Endothelial cell of umbilical vein (primary cell): ENCODE data around the gene SLC39A11. TPM values are rescaled to one million over a fixed set of nuclear protein-coding genes. Genes with fewer than 3 reads are reported as not detected.

ENCODE experiments used
- BruUV-seq: library from RNA; stranded (reverse); fragments of 400-500 nt; replicated peaks from 2 replicates; lab custom pipeline; 2021; lab: Mats Ljungman, UMichigan
- CTCF ChIA-PET: fragments of 300-600, 350-600 bp; sonication (Branson Sonifier 250); formaldehyde crosslinking; loops from one replicate; lab custom pipeline; 2021; ENCODE audit warnings: antibody characterized with exemption, inconsistent platforms; lab: Charles Lee
- POLR2A ChIA-PET: fragments of 300-600, 350-600 bp; sonication (Branson Sonifier 250); formaldehyde crosslinking; loops from one replicate; lab custom pipeline; 2021; ENCODE audit warnings: antibody characterized with exemption, inconsistent platforms; lab: Charles Lee
- DNase-seq: peaks from one replicate; pipeline ENCODE4 v3.0.0-alpha.2; 2011; ENCODE audit warnings: low read depth, low spot score
- FAIRE-seq: peaks from 2 replicates; lab custom pipeline; 2011; peaks lifted over from hg19 to GRCh38; lab: Jason Lieb, UNC
- H2AFZ ChIP-seq: 2 replicates; pipeline ENCODE4 v1.6.0; 2012; ENCODE audit warnings: low read depth, low read length, control low read depth, inconsistent platforms
- H3K27ac ChIP-seq: 2 replicates; pipeline ENCODE4 v1.5.1; 2011; ENCODE audit warnings: low read depth, mild to moderate bottlenecking, control low read depth, low read length, moderate library complexity; ENCODE audit not compliant: insufficient read depth
- H3K27me3 ChIP-seq, 2 experiments: 2 replicates each; pipeline versions ENCODE4 v1.6.0 to v1.6.1; 2011; ENCODE audit warnings: low read length in 2 of 2, mixed read lengths in 1 of 2; ENCODE audit not compliant: control insufficient read depth in 2 of 2, insufficient read depth in 2 of 2
- H3K36me3 ChIP-seq, 2 experiments: 2 replicates in 1 of 2; 3 replicates in 1 of 2; pipeline ENCODE4 v1.5.1; 2011; ENCODE audit warnings: low read length in 2 of 2, mild to moderate bottlenecking in 1 of 2, moderate library complexity in 1 of 2; ENCODE audit not compliant: control insufficient read depth in 2 of 2, insufficient read depth in 2 of 2; ENCODE audit errors: extremely low read depth in 1 of 2
- H3K4me1 ChIP-seq: 3 replicates; pipeline ENCODE4 v1.5.1; 2011; ENCODE audit warnings: mild to moderate bottlenecking, low read length; ENCODE audit not compliant: control insufficient read depth, insufficient read depth; ENCODE audit errors: extremely low read depth
- H3K4me2 ChIP-seq: 2 replicates; pipeline ENCODE4 v1.6.1; 2011; ENCODE audit warnings: low read length, control low read depth, mixed read lengths; ENCODE audit not compliant: insufficient read depth
- H3K4me3 ChIP-seq, 3 experiments: fragments of 200-600 bp in 1 of 3; sonication (generic), shearing (Covaris generic) in 1 of 3; replicated peaks in 1 of 3; 2 replicates each; pipeline ENCODE4 v1.5.1; 2011 to 2016; ENCODE audit warnings: control low read depth in 3 of 3, low read length in 3 of 3, mild to moderate bottlenecking in 2 of 3, inconsistent platforms in 1 of 3, low read depth in 1 of 3, moderate library complexity in 1 of 3; ENCODE audit not compliant: insufficient read depth in 1 of 3
- H3K79me2 ChIP-seq: 2 replicates; pipeline ENCODE4 v1.6.0; 2012; ENCODE audit warnings: low read length, inconsistent platforms; ENCODE audit not compliant: control insufficient read depth, insufficient read depth
- H3K9ac ChIP-seq: replicated peaks from 2 replicates; pipeline ENCODE3; 2011; ENCODE audit warnings: low read length, control low read depth; ENCODE audit not compliant: insufficient read depth; ENCODE audit errors: extremely low read depth
- H3K9me1 ChIP-seq: replicated peaks from 3 replicates; pipeline ENCODE4 v1.6.0; 2011; ENCODE audit warnings: mild to moderate bottlenecking, low read length; ENCODE audit not compliant: control insufficient read depth, insufficient read depth; ENCODE audit errors: extremely low read depth
- H3K9me3 ChIP-seq: replicated peaks from 2 replicates; pipeline ENCODE4 v1.5.1; 2012; ENCODE audit warnings: low read length, inconsistent platforms; ENCODE audit not compliant: control insufficient read depth, insufficient read depth
- H4K20me1 ChIP-seq: replicated peaks from 2 replicates; pipeline ENCODE3; 2011; ENCODE audit warnings: mild to moderate bottlenecking, low read length; ENCODE audit not compliant: control insufficient read depth, insufficient read depth; ENCODE audit errors: extremely low read depth
- CTCF ChIP-seq, 2 donors: IDR thresholded peaks; 1 replicate in 1 of 2; 2 replicates in 1 of 2; pipeline ENCODE4 v1.5.1; 2011; ENCODE audit warnings: low read length in 2 of 2, mild to moderate bottlenecking in 2 of 2, moderate library complexity in 2 of 2, control low read depth in 1 of 2, inconsistent platforms in 1 of 2, low read depth in 1 of 2; ENCODE audit not compliant: insufficient read depth in 1 of 2; ENCODE audit errors: extremely low read depth in 1 of 2
- EZH2 ChIP-seq: IDR thresholded peaks from 2 replicates; pipeline ENCODE4 v1.6.1; 2012; ENCODE audit warnings: borderline replicate concordance, low read depth, mild to moderate bottlenecking, moderate library complexity, low read length, inconsistent platforms; ENCODE audit not compliant: severe bottlenecking
- FOS ChIP-seq: IDR thresholded peaks from 2 replicates; pipeline ENCODE4 v1.6.1; 2011; ENCODE audit warnings: mild to moderate bottlenecking, low read length, moderate library complexity, borderline replicate concordance; ENCODE audit not compliant: insufficient read depth
- GATA2 ChIP-seq: IDR thresholded peaks from 2 replicates; pipeline ENCODE4 v1.7.0; 2011; ENCODE audit warnings: low read depth, mild to moderate bottlenecking, moderate library complexity, mixed read lengths, low read length; ENCODE audit not compliant: insufficient read length, insufficient read depth
- JUN ChIP-seq: IDR thresholded peaks from 2 replicates; pipeline ENCODE4 v1.6.1; 2011; ENCODE audit warnings: borderline replicate concordance, low read depth; ENCODE audit not compliant: insufficient read length, insufficient read depth
- MYC ChIP-seq: IDR thresholded peaks from one replicate; pipeline ENCODE4 v1.6.1; 2011; ENCODE audit warnings: mild to moderate bottlenecking, low read depth, low read length
- POLR2A ChIP-seq: IDR thresholded peaks from 2 replicates; pipeline ENCODE4 v1.6.1; 2012; ENCODE audit warnings: low read depth, mild to moderate bottlenecking, control low read depth, low read length
- POLR2AphosphoS5 ChIP-seq: IDR thresholded peaks from 2 replicates; pipeline ENCODE4 v1.6.1; 2012; ENCODE audit warnings: low read depth, mild to moderate bottlenecking, control low read depth, low read length, moderate library complexity; ENCODE audit not compliant: insufficient read depth
- dilution Hi-C: fragments of 300-500 bp; cut with MboI; formaldehyde crosslinking; loops from one replicate; pipeline ENCODE4 v1.15.0; 2019; ENCODE audit warnings: low sequenced_read_pairs; ENCODE audit not compliant: extremely low pct_ligation_motif_present
- intact Hi-C: fragments of 100-400 bp; cut with micrococcal nuclease; formaldehyde crosslinking; loops from one replicate; pipeline ENCODE4 v1.10.0; 2022
- polyA plus RNA-seq, 4 experiments: library from polyadenylated mRNA; depleted of rRNA in 3 of 4; stranded (reverse) in 3 of 4; unstranded in 1 of 4; fragments of >200 nt; gene quantifications; 2 replicates each; pipeline versions ENCODE4 v1.2.1 to v1.2.3, GENCODE V29; 2011 to 2012; ENCODE audit warnings: missing spikeins in 1 of 4
- total RNA-seq: library from RNA; stranded (reverse); gene quantifications from 2 replicates; pipeline ENCODE4 v1.2.3, GENCODE V29; 2021
- TF ChIP-seq, protein P1 (sequence below): IDR thresholded peaks from 2 replicates; pipeline ENCODE4 v1.6.1; 2011; ENCODE audit not compliant: insufficient read depth, insufficient read length

Gene SLC39A11
- total and polyA plus RNA-seq, 2 donors (not counting 3 experiments of a cell fraction or from before 2014, with no cell fraction given) = 8.1 to 11.9 TPM

DNA sequence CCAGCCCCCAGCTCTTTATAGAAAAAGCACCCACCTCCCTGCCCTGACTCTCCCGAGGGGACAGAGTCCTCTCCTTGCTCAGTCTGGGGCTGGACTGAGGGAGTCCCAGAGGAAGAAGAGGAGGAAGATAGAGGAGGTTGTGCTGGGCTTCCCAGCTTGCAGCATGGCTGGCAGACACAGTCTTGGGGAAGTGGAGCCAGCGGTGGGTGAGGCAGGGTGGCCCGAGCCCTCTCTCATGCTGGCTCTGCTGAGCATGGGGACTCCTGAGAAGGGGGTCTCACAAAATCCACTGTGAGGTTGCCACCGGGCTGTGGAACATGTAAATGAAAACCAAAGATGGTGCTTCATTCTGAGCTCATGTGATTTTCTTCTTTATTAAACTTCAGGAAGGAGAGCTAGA, 398.5 kb downstream of the SLC39A11 start:
- Histone ChIP-seq H3K9ac (no peak overlapping the region), H4K20me1 (no peaks in the 10 kb centered on the region), H3K27ac (no peak overlapping the region), H3K27me3 (no peaks in the 10 kb centered on the region), H2AFZ (no peak overlapping the region), H3K4me3 (no peak overlapping the region), H3K36me3 (no peaks in the 10 kb centered on the region), H3K4me2 (no peak overlapping the region), H3K4me1 (no peaks in the 10 kb centered on the region), H3K79me2 (no peaks in the 10 kb centered on the region), H3K9me1 (no peaks in the 10 kb centered on the region), H3K9me3 (no peaks in the 10 kb centered on the region)
- POLR2A ChIA-PET = no interaction called here
- dilution Hi-C loops = no loop called here
- DNase-seq = no peak
- no peak for TF ChIP-seq JUN
- TF ChIP-seq POLR2AphosphoS5 = no peak
- no peak for TF ChIP-seq FOS
- TF ChIP-seq GATA2 = no peak
- TF ChIP-seq EZH2 = no peak
- TF ChIP-seq, protein P1, sequence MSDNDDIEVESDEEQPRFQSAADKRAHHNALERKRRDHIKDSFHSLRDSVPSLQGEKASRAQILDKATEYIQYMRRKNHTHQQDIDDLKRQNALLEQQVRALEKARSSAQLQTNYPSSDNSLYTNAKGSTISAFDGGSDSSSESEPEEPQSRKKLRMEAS = no peak
- no peak for TF ChIP-seq MYC
- no peak for TF ChIP-seq CTCF (IDR thresholded peaks at IDR 0.05; ENCODE audit: extremely low read depth in 1 of 2, insufficient read depth in 1 of 2, low read depth in 1 of 2, low read length in 2 of 2)
- no peak for TF ChIP-seq POLR2A
- CTCF ChIA-PET = no interaction called here
- no TSS peak for BruUV-seq
- FAIRE-seq = no peak
- intact Hi-C loops = no loop called here
